ENCODE measurements around the gene CMKLR1. TPM values are rescaled to one million over a fixed set of nuclear protein-coding genes. Genes with fewer than 3 reads are reported as not detected.

The CMKLR1 gene
- total RNA-seq, 4 donors from 2014 or later, result 1.1 to 7.5 (median 3.7) TPM

DNA sequence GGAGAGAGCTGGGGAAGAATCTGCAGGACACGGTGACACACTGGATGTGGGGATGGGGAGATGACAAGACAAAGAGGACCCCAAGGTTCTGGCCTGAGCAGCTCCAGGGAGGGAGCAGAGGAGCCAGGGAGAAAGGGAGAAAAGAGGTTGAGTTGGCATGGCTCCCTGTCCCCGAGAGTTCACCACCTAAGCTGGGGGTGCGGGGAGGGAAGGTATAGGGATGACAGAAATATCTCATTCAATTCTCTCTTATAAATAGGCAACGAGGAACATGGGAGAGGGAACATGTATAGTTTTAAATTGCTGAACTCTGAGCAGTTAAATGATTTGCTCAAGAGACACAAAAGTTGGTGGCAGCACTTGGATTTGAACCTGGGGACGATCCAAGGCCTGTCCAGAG, 85.1 kb downstream of the CMKLR1 start:
- no peak for DNase-seq (ENCODE audit: low spot score in 2 of 2)
- intact Hi-C loops (cut with DNase I; ENCODE audit: low total_unique reads), result no loop called here
- TF ChIP-seq POLR2A (IDR thresholded peaks at IDR 0.05), result no peak
- WGBS, 2 donors, result 55 to 59% methylated on average over 5 of the region's 5 CpGs
- no peak overlapping the region for H3K4me3 ChIP-seq (ENCODE audit: low read depth, poor library complexity, severe bottlenecking)

DNA sequence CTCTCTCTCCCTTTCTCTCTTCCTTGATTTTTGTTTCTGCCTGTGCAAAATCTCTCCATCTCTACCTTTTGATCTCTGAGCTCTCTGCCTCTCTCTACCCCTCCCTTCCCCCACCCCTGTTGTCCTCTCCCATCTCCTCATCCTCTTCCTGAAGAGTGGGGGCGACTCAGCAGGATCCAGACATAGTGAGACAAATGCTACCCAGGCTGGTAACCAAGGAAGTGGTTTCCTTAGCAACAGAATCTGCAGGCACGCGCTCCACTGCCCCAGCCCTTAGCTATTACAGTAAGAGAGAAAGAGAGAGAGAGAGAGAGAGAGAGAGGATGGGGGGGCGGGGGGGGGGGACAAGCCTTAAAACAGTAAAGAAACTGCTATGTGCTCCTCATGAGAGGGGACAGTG, 85.6 kb downstream of the CMKLR1 start:
- 7 to 8% methylated on average over 4 of the region's 4 CpGs for WGBS, 2 donors
- intact Hi-C loops (cut with DNase I; ENCODE audit: low total_unique reads), result no loop called here
- TF ChIP-seq, protein P1, sequence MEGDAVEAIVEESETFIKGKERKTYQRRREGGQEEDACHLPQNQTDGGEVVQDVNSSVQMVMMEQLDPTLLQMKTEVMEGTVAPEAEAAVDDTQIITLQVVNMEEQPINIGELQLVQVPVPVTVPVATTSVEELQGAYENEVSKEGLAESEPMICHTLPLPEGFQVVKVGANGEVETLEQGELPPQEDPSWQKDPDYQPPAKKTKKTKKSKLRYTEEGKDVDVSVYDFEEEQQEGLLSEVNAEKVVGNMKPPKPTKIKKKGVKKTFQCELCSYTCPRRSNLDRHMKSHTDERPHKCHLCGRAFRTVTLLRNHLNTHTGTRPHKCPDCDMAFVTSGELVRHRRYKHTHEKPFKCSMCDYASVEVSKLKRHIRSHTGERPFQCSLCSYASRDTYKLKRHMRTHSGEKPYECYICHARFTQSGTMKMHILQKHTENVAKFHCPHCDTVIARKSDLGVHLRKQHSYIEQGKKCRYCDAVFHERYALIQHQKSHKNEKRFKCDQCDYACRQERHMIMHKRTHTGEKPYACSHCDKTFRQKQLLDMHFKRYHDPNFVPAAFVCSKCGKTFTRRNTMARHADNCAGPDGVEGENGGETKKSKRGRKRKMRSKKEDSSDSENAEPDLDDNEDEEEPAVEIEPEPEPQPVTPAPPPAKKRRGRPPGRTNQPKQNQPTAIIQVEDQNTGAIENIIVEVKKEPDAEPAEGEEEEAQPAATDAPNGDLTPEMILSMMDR (IDR thresholded peaks at IDR 0.05), result no peak
- TF ChIP-seq POLR2A (IDR thresholded peaks at IDR 0.05), result no peak
- H3K4me3 ChIP-seq (ENCODE audit: low read depth, poor library complexity, severe bottlenecking), result no peak overlapping the region
- DNase-seq (ENCODE audit: low spot score in 2 of 2), result no peak

DNA sequence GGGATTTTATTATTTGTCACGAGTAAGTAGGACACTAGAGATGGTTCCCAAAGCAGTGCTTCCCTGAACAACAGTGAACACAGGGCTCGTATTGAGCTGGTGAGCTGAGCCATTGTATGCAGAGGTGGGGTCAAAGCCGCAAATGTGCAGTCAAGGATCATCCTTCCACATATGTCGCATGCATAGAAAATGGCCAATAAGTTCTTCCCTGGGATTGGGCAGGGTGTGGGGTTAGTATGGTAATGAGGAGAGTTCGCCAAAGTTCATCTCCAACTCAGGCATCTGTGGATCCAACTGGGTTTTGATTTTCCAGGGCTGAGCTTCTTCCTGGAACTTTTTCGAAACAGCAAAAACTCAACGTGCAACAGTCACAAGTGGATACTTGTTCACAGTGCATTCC, 86.6 kb downstream of the CMKLR1 start:
- DNase-seq (ENCODE audit: low spot score in 2 of 2), result no peak
- TF ChIP-seq, protein P1 (IDR thresholded peaks at IDR 0.05), result no peak
- TF ChIP-seq POLR2A (IDR thresholded peaks at IDR 0.05), result no peak
- intact Hi-C loops (cut with DNase I; ENCODE audit: low total_unique reads), result no loop called here
- 76 to 77% methylated on average over 7 of the region's 7 CpGs for WGBS, 2 donors
- no peak overlapping the region for H3K4me3 ChIP-seq (ENCODE audit: low read depth, poor library complexity, severe bottlenecking)

DNA sequence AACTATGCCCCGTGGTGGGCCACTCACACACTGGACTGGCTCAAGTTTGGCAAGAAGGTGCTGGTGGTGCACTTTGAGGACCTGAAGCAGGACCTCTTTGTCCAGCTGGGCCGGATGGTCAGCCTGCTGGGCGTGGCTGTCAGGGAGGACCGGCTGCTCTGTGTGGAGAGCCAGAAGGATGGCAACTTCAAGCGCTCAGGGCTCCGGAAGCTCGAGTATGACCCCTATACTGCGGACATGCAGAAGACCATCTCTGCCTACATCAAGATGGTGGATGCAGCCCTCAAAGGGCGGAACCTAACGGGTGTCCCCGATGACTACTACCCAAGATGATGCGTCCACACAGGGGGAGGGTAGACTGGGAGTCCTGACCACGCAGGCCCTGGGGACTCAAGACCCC, 91.1 kb downstream of the CMKLR1 start:
- DNase-seq (ENCODE audit: low spot score in 2 of 2), result no peak
- TF ChIP-seq, protein P1 (IDR thresholded peaks at IDR 0.05), result no peak
- TF ChIP-seq POLR2A (IDR thresholded peaks at IDR 0.05), result no peak
- intact Hi-C loops (cut with DNase I; ENCODE audit: low total_unique reads), result no loop called here
- H3K4me3 ChIP-seq (ENCODE audit: low read depth, poor library complexity, severe bottlenecking), result no peak overlapping the region
- WGBS, 2 donors, result 90 to 91% methylated on average over 8 to 13 of the region's 13 CpGs

DNA sequence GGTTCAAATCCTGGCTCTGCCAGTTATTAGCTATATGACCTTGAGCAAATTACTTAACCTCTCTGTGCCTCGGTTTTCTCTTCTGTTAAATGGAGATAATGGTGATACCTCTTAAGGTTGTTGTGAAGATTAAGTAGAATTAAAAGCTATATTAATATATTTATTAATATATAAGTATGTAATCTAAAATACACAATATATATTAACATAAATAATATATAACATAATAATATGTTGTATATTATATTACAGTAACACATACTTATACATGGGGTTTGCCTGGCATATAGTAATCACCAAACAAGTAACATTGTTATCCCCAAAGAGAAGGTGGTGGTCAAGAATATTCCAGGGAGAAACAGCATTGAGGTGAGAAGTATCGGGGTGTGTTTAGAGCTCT, 92.0 kb downstream of the CMKLR1 start:
- no peak overlapping the region for H3K4me3 ChIP-seq (ENCODE audit: low read depth, poor library complexity, severe bottlenecking)
- DNase-seq (ENCODE audit: low spot score in 2 of 2), result no peak
- 80 to 84% methylated on average over 2 of the region's 2 CpGs for WGBS, 2 donors
- intact Hi-C loops (cut with DNase I; ENCODE audit: low total_unique reads), result no loop called here
- TF ChIP-seq, protein P1 (IDR thresholded peaks at IDR 0.05), result no peak
- no peak for TF ChIP-seq POLR2A (IDR thresholded peaks at IDR 0.05)

DNA sequence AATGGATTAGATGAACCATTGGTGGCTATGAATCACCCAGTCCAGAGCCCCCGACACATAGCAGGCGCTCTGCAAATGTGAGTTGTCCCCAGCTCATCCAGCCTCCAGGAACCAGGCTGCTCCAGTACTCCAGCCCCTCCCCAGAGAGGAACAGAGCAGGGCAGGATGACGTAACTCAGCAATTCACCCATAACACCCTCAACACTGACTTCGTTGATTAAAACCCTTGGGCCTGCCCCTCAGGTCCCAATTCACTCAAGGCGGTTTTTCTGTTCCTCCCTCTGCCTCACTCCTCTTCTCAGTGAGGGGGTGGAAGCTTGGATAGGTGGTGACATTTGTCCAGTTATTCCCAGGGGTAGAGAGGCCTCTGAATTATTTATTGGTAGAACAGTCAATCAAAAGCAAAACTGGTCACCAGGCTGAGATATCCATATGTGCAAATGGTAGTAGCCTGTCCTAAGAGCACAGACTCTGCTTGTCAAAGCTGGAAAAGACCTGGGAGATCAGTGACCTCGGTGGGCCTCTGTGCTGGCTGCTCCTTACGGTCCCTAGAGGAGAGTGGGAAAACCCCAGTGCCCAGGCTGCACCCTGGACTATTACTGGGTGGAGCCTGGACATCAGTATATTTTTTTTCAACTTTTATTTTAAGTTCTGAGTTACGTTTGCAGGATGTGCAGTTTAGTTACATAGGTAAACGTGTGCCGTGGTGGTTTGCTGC, 97.0 kb downstream of the CMKLR1 start:
- DNase-seq (ENCODE audit: low spot score in 2 of 2), result peak in 1 of 2 donors; percentile 68
- 58 to 59% methylated on average over 10 of the region's 10 CpGs for WGBS, 2 donors
- TF ChIP-seq, protein P1 (IDR thresholded peaks at IDR 0.05), result no peak
- no peak for TF ChIP-seq POLR2A (IDR thresholded peaks at IDR 0.05)
- no peak overlapping the region for H3K4me3 ChIP-seq (ENCODE audit: low read depth, poor library complexity, severe bottlenecking)
- intact Hi-C loops (cut with DNase I; ENCODE audit: low total_unique reads), result no loop called here

Data from lower leg skin (tissue), 4 donors.